ENCODE measurements around the gene KCNK4.

DNA sequence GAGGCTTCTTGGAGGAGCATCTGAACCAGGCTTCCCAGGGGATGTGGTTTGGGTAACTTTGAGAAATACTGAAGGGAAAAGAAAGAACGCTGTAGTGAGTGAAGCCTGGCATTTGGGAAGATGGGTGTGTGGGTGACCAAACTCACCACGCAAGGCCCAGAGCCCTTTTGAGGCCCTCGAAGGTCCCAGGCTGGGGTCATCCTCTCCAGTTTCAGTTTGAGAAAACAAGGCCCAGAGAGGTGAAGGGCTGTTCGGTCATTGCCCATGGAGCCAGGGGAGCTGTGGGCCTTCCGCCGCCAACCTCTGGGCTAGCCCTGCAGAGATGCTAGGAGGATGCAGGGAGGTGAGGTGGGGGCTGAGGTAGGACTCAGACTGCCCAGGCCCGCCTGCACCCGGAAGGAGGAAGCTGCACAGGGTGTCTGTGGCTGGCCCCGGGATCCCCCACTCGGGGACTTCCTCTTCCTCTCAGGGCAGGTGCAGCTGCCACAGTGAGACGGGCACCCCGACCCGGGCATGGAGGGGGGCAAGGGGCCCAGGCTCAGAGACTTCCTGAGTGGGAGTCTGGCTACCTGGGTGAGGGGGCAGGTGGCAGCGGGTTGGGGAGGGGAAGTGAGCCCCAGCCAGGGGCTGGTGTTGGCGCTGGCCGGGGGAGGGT, 48.8 kb downstream of the KCNK4 start, which contains the start of gene CCDC88B:
- TF ChIP-seq, protein P1, sequence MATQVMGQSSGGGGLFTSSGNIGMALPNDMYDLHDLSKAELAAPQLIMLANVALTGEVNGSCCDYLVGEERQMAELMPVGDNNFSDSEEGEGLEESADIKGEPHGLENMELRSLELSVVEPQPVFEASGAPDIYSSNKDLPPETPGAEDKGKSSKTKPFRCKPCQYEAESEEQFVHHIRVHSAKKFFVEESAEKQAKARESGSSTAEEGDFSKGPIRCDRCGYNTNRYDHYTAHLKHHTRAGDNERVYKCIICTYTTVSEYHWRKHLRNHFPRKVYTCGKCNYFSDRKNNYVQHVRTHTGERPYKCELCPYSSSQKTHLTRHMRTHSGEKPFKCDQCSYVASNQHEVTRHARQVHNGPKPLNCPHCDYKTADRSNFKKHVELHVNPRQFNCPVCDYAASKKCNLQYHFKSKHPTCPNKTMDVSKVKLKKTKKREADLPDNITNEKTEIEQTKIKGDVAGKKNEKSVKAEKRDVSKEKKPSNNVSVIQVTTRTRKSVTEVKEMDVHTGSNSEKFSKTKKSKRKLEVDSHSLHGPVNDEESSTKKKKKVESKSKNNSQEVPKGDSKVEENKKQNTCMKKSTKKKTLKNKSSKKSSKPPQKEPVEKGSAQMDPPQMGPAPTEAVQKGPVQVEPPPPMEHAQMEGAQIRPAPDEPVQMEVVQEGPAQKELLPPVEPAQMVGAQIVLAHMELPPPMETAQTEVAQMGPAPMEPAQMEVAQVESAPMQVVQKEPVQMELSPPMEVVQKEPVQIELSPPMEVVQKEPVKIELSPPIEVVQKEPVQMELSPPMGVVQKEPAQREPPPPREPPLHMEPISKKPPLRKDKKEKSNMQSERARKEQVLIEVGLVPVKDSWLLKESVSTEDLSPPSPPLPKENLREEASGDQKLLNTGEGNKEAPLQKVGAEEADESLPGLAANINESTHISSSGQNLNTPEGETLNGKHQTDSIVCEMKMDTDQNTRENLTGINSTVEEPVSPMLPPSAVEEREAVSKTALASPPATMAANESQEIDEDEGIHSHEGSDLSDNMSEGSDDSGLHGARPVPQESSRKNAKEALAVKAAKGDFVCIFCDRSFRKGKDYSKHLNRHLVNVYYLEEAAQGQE (IDR thresholded peaks at IDR 0.05; ENCODE audit: insufficient read depth in 1 of 2, low read depth in 2 of 2, low read length in 2 of 2), result no peak
- TF ChIP-seq POLR2AphosphoS5 (IDR thresholded peaks at IDR 0.05; ENCODE audit: low read depth, low read length) (no peak), TAF1 (IDR thresholded peaks at IDR 0.05; ENCODE audit: borderline replicate concordance, insufficient read depth, low read length) (no peak), SIN3A (IDR thresholded peaks at IDR 0.05; ENCODE audit: borderline replicate concordance, insufficient read depth, low read length) (no peak), FOXP2 (optimal IDR thresholded peaks at IDR 0.05; ENCODE audit: borderline replicate concordance, extremely low read depth, extremely low read length, insufficient read depth) (no peak)

All from PFSK-1 (cell line).